HepG2 (cell line): ENCODE measurements around the gene HOXD12. TPM values are rescaled to one million over a fixed set of nuclear protein-coding genes. Genes with fewer than 3 reads are reported as not detected.

Source experiments
- ATF1 ChIP-seq: IDR thresholded peaks from 2 replicates; pipeline ENCODE4 v1.6.1; 2016; ENCODE audit warnings: mild to moderate bottlenecking, control low read depth
- ATRX ChIP-seq: sonication (generic); formaldehyde crosslinking; IDR thresholded peaks from 2 replicates; pipeline ENCODE4 v1.4.0; 2020; ENCODE audit warnings: missing genetic modification reagents, borderline replicate concordance
- CSRNP2 ChIP-seq: sonication (generic); formaldehyde crosslinking; conservative IDR thresholded peaks from 2 replicates; pipeline ENCODE4 v1.8.0; 2022; ENCODE audit warnings: low read depth, missing genetic modification reagents
- DMAP1 ChIP-seq: IDR thresholded peaks from 2 replicates; pipeline ENCODE4 v1.6.1; 2016
- KAT8 ChIP-seq: IDR thresholded peaks from 2 replicates; pipeline ENCODE4 v1.6.1; 2016; ENCODE audit warnings: missing genetic modification reagents, missing compliant biosample characterization
- REXO4 ChIP-seq: sonication (generic); formaldehyde crosslinking; IDR thresholded peaks from 2 replicates; pipeline ENCODE4 v1.8.0; 2022; ENCODE audit warnings: missing genetic modification reagents, mild to moderate bottlenecking, borderline replicate concordance
- SIX1 ChIP-seq: sonication (generic); formaldehyde crosslinking; IDR thresholded peaks from 2 replicates; pipeline ENCODE4 v1.4.0; 2020; ENCODE audit warnings: missing genetic modification reagents, borderline replicate concordance
- SNAPC2 ChIP-seq: sonication (generic); formaldehyde crosslinking; IDR thresholded peaks from 2 replicates; pipeline ENCODE4 v1.8.1; 2022; ENCODE audit warnings: mild to moderate bottlenecking, missing genetic modification reagents
- TFAP4 ChIP-seq: sonication (generic); IDR thresholded peaks from 2 replicates; pipeline ENCODE4 v1.6.1; 2016; ENCODE audit warnings: low read depth, borderline replicate concordance
- ZBTB46 ChIP-seq: sonication (generic); formaldehyde crosslinking; IDR thresholded peaks from 2 replicates; pipeline ENCODE4 v1.4.0; 2020; ENCODE audit warnings: mild to moderate bottlenecking, missing genetic modification reagents, borderline replicate concordance
- ZFP36L1 ChIP-seq: sonication (generic); formaldehyde crosslinking; IDR thresholded peaks from 2 replicates; pipeline ENCODE4 v1.8.0; 2022; ENCODE audit warnings: mild to moderate bottlenecking, missing genetic modification reagents, moderate library complexity
- ZNF552 ChIP-seq: sonication (generic); formaldehyde crosslinking; IDR thresholded peaks from 2 replicates; pipeline ENCODE4 v1.9.0; 2022; ENCODE audit warnings: missing genetic modification reagents, mild to moderate bottlenecking, borderline replicate concordance
- ZNF878 ChIP-seq: sonication (generic); formaldehyde crosslinking; IDR thresholded peaks from 2 replicates; pipeline ENCODE4 v1.8.1; 2023; ENCODE audit warnings: mild to moderate bottlenecking, missing genetic modification reagents, moderate library complexity
- ZSCAN22 ChIP-seq: sonication (generic); formaldehyde crosslinking; IDR thresholded peaks from 2 replicates; pipeline ENCODE4 v1.4.0; 2020; ENCODE audit warnings: mild to moderate bottlenecking, missing genetic modification reagents
- polyA plus RNA-seq, 8 experiments: library from polyadenylated mRNA; depleted of rRNA in 3 of 8; stranded (reverse) in 7 of 8; unstranded in 1 of 8; fragments of >200 nt; fragmentation: Illumina TruSeq in 4 of 8; extraction: Trizol in 4 of 8; gene quantifications; 2 replicates each; pipeline versions ENCODE4 v1.2.1 to v1.2.3, GENCODE V29; 2011 to 2016; ENCODE audit warnings: low read depth in 4 of 8, missing spikeins in 1 of 8, mixed read lengths in 1 of 8; ENCODE audit not compliant: insufficient read depth in 1 of 8
- total RNA-seq, 5 experiments: library from RNA; depleted of rRNA; stranded (reverse); fragments of >200 nt; fragmentation: Illumina TruSeq; extraction: Trizol; gene quantifications; 2 replicates each; pipeline ENCODE4 v1.2.3, GENCODE V29; 2016; ENCODE audit warnings: low read depth in 1 of 5
- TF ChIP-seq, protein P1 (sequence below): sonication (generic); formaldehyde crosslinking; IDR thresholded peaks from 2 replicates; pipeline ENCODE4 v1.8.0; 2022; ENCODE audit warnings: missing genetic modification reagents, low read depth, mild to moderate bottlenecking, borderline replicate concordance
- TF ChIP-seq, protein P2 (sequence below): sonication (generic); formaldehyde crosslinking; IDR thresholded peaks from 2 replicates; pipeline ENCODE4 v1.4.0; 2020; ENCODE audit warnings: missing genetic modification reagents
- TF ChIP-seq, protein P3 (sequence below): sonication (generic); formaldehyde crosslinking; IDR thresholded peaks from 2 replicates; pipeline ENCODE4 v1.4.0; 2020; ENCODE audit warnings: missing genetic modification reagents; ENCODE audit errors: not compliant biosample characterization

HOXD12 gene
- total and polyA plus RNA-seq, 2 of the 13 experiments (the other 11 are each of a cell fraction or from before 2014, with no cell fraction given): not detected

- no peak for TF ChIP-seq ZSCAN22 (CRISPR knock-in tag)
- TF ChIP-seq ZBTB46: no peak
- TF ChIP-seq, protein P1, sequence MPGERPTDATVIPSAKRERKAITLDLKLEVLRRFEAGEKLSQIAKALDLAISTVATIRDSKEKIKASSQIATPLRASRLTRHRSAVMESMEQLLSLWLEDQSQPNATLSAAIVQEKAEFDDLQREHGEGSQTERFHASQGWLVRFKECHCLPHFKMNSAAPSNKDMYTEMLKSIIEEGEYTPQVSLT (CRISPR knock-in tag): no peak; the same call in 1 of the 2 replicates
- no peak for TF ChIP-seq ATRX (CRISPR knock-in tag)
- TF ChIP-seq SIX1 (CRISPR knock-in tag): no peak
- TF ChIP-seq REXO4 (CRISPR knock-in tag): no peak
- TF ChIP-seq, protein P2, sequence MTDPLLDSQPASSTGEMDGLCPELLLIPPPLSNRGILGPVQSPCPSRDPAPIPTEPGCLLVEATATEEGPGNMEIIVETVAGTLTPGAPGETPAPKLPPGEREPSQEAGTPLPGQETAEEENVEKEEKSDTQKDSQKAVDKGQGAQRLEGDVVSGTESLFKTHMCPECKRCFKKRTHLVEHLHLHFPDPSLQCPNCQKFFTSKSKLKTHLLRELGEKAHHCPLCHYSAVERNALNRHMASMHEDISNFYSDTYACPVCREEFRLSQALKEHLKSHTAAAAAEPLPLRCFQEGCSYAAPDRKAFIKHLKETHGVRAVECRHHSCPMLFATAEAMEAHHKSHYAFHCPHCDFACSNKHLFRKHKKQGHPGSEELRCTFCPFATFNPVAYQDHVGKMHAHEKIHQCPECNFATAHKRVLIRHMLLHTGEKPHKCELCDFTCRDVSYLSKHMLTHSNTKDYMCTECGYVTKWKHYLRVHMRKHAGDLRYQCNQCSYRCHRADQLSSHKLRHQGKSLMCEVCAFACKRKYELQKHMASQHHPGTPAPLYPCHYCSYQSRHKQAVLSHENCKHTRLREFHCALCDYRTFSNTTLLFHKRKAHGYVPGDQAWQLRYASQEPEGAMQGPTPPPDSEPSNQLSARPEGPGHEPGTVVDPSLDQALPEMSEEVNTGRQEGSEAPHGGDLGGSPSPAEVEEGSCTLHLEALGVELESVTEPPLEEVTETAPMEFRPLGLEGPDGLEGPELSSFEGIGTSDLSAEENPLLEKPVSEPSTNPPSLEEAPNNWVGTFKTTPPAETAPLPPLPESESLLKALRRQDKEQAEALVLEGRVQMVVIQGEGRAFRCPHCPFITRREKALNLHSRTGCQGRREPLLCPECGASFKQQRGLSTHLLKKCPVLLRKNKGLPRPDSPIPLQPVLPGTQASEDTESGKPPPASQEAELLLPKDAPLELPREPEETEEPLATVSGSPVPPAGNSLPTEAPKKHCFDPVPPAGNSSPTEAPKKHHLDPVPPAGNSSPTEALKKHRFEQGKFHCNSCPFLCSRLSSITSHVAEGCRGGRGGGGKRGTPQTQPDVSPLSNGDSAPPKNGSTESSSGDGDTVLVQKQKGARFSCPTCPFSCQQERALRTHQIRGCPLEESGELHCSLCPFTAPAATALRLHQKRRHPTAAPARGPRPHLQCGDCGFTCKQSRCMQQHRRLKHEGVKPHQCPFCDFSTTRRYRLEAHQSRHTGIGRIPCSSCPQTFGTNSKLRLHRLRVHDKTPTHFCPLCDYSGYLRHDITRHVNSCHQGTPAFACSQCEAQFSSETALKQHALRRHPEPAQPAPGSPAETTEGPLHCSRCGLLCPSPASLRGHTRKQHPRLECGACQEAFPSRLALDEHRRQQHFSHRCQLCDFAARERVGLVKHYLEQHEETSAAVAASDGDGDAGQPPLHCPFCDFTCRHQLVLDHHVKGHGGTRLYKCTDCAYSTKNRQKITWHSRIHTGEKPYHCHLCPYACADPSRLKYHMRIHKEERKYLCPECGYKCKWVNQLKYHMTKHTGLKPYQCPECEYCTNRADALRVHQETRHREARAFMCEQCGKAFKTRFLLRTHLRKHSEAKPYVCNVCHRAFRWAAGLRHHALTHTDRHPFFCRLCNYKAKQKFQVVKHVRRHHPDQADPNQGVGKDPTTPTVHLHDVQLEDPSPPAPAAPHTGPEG: no peak
- TF ChIP-seq ZNF878 (CRISPR knock-in tag): no peak; the same call in 1 of the 2 replicates
- TF ChIP-seq TFAP4: no peak
- TF ChIP-seq ZNF552 (CRISPR knock-in tag): 0 out of 2 replicates have a peak, but pooled peaks have one; percentile 71
- no peak for TF ChIP-seq ZFP36L1 (CRISPR knock-in tag)
- TF ChIP-seq, protein P3, sequence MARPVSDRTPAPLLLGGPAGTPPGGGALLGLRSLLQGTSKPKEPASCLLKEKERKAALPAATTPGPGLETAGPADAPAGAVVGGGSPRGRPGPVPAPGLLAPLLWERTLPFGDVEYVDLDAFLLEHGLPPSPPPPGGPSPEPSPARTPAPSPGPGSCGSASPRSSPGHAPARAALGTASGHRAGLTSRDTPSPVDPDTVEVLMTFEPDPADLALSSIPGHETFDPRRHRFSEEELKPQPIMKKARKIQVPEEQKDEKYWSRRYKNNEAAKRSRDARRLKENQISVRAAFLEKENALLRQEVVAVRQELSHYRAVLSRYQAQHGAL (CRISPR knock-in tag): no peak
- no peak for TF ChIP-seq ATF1
- peak; percentile 47 for TF ChIP-seq DMAP1 (CRISPR knock-in tag)
- TF ChIP-seq CSRNP2 (CRISPR knock-in tag): no peak
- no peak for TF ChIP-seq SNAPC2 (CRISPR knock-in tag)
- TF ChIP-seq KAT8 (CRISPR knock-in tag): peak; percentile 77
Observed at GRCh38 chr2:176140513-176141317, 41.1 kb downstream of the HOXD12 start (continued).
